Caco-2 (cell line): ENCODE data around the gene KCTD5. TPM values are rescaled to one million over a fixed set of nuclear protein-coding genes. Genes with fewer than 3 reads are reported as not detected.

Source experiments
- BruUV-seq: library from RNA; stranded (reverse); fragments of 400-500 nt; replicated peaks from 2 replicates; lab custom pipeline; 2021; lab: Mats Ljungman, UMichigan
- CTCF ChIA-PET: fragments of 300-600 bp; sonication (Branson Sonifier 250); formaldehyde crosslinking; loops from one replicate; lab custom pipeline; 2022; ENCODE audit warnings: antibody characterized with exemption; lab: Charles Lee
- POLR2A ChIA-PET: fragments of 300-600 bp; sonication (Branson Sonifier 250); formaldehyde crosslinking; loops from one replicate; lab custom pipeline; 2022; ENCODE audit warnings: antibody characterized with exemption; lab: Charles Lee
- DNase-seq, 2 experiments: peaks; one replicate each; pipeline versions ENCODE4 v3.0.0 to v3.0.0-alpha.2; 2020 to 2022
- H3K27me3 ChIP-seq: replicated peaks from 2 replicates; pipeline ENCODE4 v1.6.0; 2011; ENCODE audit warnings: low read length; ENCODE audit not compliant: control insufficient read depth, insufficient read depth
- H3K36me3 ChIP-seq: 2 replicates; pipeline ENCODE4 v1.5.1; 2011; ENCODE audit warnings: low read length; ENCODE audit not compliant: control insufficient read depth, insufficient read depth
- H3K4me1 ChIP-seq: fragments of 250-450 bp; sonication (Bioruptor Pico); 2 replicates; pipeline ENCODE4 v1.5.1; 2020; ENCODE audit warnings: mild to moderate bottlenecking
- H3K4me3 ChIP-seq: 2 replicates; pipeline ENCODE4 v1.5.1; 2011; ENCODE audit warnings: low read depth, mild to moderate bottlenecking, control low read depth, low read length
- H3K9me3 ChIP-seq: fragments of 250-450 bp; sonication (Bioruptor Pico); 2 replicates; pipeline ENCODE4 v1.5.1; 2020; ENCODE audit warnings: mild to moderate bottlenecking, moderate library complexity
- H3K27ac Mint-ChIP-seq: one replicate; pipeline ENCODE4 v1.8.0; 2022; ENCODE audit warnings: mixed read lengths; ENCODE audit not compliant: unreplicated experiment
- H3K27me3 Mint-ChIP-seq: one replicate; pipeline ENCODE4 v1.8.0; 2022; ENCODE audit warnings: mixed read lengths; ENCODE audit not compliant: insufficient read depth, unreplicated experiment
- H3K36me3 Mint-ChIP-seq: one replicate; pipeline ENCODE4 v1.8.0; 2022; ENCODE audit warnings: mild to moderate bottlenecking, mixed read lengths; ENCODE audit not compliant: insufficient read depth, unreplicated experiment
- H3K4me1 Mint-ChIP-seq: one replicate; pipeline ENCODE4 v1.8.0; 2022; ENCODE audit warnings: low read depth, mixed read lengths; ENCODE audit not compliant: unreplicated experiment
- H3K4me3 Mint-ChIP-seq: one replicate; pipeline ENCODE4 v1.8.0; 2022; ENCODE audit warnings: mild to moderate bottlenecking, moderate library complexity, mixed read lengths; ENCODE audit not compliant: unreplicated experiment
- H3K9me3 Mint-ChIP-seq: one replicate; pipeline ENCODE4 v1.8.0; 2022; ENCODE audit warnings: mixed read lengths; ENCODE audit not compliant: unreplicated experiment
- intact Hi-C: fragments of 100-400 bp; cut with micrococcal nuclease; formaldehyde crosslinking; loops from one replicate; pipeline ENCODE4 v1.10.0; 2022; ENCODE audit not compliant: unreplicated experiment
- total RNA-seq: library from RNA; stranded (reverse); gene quantifications from 2 replicates; pipeline ENCODE4 v1.2.3, GENCODE V29; 2022
- TF ChIP-seq, protein P1 (sequence below), 2 experiments: fragments of 200-600 bp in 1 of 2; IDR thresholded peaks; 1 replicate in 1 of 2; 2 replicates in 1 of 2; pipeline versions ENCODE4 v1.5.1 to v1.8.0; 2011 to 2022; ENCODE audit warnings: antibody characterized with exemption in 1 of 2, control low read depth in 1 of 2, inconsistent platforms in 1 of 2, low read depth in 1 of 2, low read length in 1 of 2, mild to moderate bottlenecking in 1 of 2, moderate library complexity in 1 of 2; ENCODE audit not compliant: insufficient read depth in 1 of 2, severe bottlenecking in 1 of 2, unreplicated experiment in 1 of 2

Gene KCTD5
- total RNA-seq, 1 experiment from 2014 or later: 30.4 TPM

DNA sequence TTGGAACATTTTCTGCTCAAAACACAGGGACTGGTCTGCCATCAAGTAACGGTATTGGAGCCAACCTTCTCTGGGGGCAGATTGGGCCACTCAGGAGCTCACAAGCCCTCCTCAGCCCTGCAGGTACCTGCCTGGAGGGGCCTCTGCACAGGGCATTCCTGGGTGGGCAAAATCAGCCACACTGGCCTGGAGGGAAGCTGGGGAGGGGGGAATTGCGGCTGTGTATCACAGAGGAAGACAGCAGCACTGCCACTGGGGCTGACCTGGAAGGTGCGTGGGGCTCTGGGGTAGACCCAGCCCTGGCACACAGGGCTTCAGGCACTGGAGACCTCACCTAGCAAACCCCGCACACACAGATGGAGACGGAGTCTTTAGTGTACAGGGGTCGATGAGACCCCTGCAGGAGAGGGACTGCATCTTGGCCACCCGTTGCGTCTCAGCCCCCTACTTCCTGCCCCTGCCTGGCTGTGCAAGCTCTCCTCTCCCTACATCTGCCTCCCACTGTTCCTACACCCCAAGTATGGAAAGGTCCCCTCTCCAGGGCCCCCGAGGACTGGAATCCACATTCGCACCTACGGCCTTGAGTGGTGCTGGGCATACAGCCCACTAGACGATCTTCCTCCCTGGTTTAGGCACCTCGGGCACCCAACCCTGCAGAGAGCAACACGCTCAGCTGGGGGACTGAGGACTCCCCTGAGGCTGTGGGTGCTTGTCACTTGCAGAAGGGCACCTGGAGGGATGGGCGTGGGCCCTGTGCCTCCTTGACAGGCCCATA, 63.0 kb downstream of the KCTD5 start:
- no peaks in the 10 kb centered on the region for H3K27me3 Mint-ChIP-seq
- H3K4me3 ChIP-seq: no peak overlapping the region
- no peak for DNase-seq
- no TSS peak for BruUV-seq
- H3K4me1 ChIP-seq: no peaks in the 10 kb centered on the region
- no peaks in the 10 kb centered on the region for H3K27me3 ChIP-seq
- CTCF ChIA-PET: interaction anchor here (0.9 kb wide), 1 partner anchor 113 kb away, joined by 4 read pairs; the partner anchor contains the start of gene PRSS22
- POLR2A ChIA-PET: no interaction called here
- no peaks in the 10 kb centered on the region for H3K9me3 Mint-ChIP-seq
- no peaks in the 10 kb centered on the region for H3K9me3 ChIP-seq
- no peak overlapping the region for H3K4me3 Mint-ChIP-seq
- H3K36me3 Mint-ChIP-seq: no peaks in the 10 kb centered on the region
- no peaks in the 10 kb centered on the region for H3K4me1 Mint-ChIP-seq
- no peak overlapping the region for H3K27ac Mint-ChIP-seq
- intact Hi-C loops: no loop called here
- TF ChIP-seq, protein P1, sequence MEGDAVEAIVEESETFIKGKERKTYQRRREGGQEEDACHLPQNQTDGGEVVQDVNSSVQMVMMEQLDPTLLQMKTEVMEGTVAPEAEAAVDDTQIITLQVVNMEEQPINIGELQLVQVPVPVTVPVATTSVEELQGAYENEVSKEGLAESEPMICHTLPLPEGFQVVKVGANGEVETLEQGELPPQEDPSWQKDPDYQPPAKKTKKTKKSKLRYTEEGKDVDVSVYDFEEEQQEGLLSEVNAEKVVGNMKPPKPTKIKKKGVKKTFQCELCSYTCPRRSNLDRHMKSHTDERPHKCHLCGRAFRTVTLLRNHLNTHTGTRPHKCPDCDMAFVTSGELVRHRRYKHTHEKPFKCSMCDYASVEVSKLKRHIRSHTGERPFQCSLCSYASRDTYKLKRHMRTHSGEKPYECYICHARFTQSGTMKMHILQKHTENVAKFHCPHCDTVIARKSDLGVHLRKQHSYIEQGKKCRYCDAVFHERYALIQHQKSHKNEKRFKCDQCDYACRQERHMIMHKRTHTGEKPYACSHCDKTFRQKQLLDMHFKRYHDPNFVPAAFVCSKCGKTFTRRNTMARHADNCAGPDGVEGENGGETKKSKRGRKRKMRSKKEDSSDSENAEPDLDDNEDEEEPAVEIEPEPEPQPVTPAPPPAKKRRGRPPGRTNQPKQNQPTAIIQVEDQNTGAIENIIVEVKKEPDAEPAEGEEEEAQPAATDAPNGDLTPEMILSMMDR (IDR thresholded peaks at IDR 0.05; ENCODE audit: insufficient read depth in 1 of 2, low read depth in 1 of 2, low read length in 1 of 2, severe bottlenecking in 1 of 2, unreplicated experiment in 1 of 2): no peak
- no peaks in the 10 kb centered on the region; the same call in 1 of the 2 replicates for H3K36me3 ChIP-seq

DNA sequence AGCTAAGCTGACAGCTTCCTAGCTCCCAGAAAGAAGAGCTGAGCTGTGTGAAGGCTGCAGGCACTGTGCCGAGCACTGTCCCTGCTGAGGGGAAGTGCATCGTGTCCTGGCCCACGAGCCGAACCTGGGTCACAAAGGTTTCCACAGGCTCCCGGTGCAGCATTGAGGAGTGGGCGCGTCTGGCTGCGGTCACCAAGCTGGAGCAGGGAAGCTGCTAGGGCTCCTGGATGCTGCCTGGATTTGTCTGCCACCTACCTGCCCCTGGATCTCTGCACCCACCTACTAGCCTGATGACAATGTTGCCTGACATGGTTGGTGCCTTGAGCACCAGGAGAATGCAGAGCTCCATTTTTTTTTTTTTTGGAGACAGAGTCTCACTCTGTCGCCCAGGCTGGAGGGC, 63.6 kb downstream of the KCTD5 start:
- peaks cover 2% of the 10 kb centered on the region for H3K36me3 Mint-ChIP-seq
- no peak overlapping the region for H3K27ac Mint-ChIP-seq
- ChIA-PET CTCF (interaction anchor here (0.9 kb wide), 1 partner anchor 112 kb away, joined by 4 read pairs; the partner anchor contains the start of gene PRSS22), POLR2A (no interaction called here)
- H3K36me3 ChIP-seq: no peaks in the 10 kb centered on the region; the same call in 1 of the 2 replicates
- H3K4me1 ChIP-seq: no peaks in the 10 kb centered on the region
- no peaks in the 10 kb centered on the region for H3K4me1 Mint-ChIP-seq
- H3K27me3 ChIP-seq: no peaks in the 10 kb centered on the region
- TF ChIP-seq, protein P1 (IDR thresholded peaks at IDR 0.05; ENCODE audit: insufficient read depth in 1 of 2, low read depth in 1 of 2, low read length in 1 of 2, severe bottlenecking in 1 of 2, unreplicated experiment in 1 of 2): no peak
- H3K4me3 ChIP-seq: no peak overlapping the region
- H3K9me3 Mint-ChIP-seq: no peaks in the 10 kb centered on the region
- intact Hi-C loops: no loop called here
- BruUV-seq: no TSS peak
- no peak for DNase-seq
- H3K9me3 ChIP-seq: no peaks in the 10 kb centered on the region
- H3K27me3 Mint-ChIP-seq: no peaks in the 10 kb centered on the region
- H3K4me3 Mint-ChIP-seq: no peak overlapping the region

DNA sequence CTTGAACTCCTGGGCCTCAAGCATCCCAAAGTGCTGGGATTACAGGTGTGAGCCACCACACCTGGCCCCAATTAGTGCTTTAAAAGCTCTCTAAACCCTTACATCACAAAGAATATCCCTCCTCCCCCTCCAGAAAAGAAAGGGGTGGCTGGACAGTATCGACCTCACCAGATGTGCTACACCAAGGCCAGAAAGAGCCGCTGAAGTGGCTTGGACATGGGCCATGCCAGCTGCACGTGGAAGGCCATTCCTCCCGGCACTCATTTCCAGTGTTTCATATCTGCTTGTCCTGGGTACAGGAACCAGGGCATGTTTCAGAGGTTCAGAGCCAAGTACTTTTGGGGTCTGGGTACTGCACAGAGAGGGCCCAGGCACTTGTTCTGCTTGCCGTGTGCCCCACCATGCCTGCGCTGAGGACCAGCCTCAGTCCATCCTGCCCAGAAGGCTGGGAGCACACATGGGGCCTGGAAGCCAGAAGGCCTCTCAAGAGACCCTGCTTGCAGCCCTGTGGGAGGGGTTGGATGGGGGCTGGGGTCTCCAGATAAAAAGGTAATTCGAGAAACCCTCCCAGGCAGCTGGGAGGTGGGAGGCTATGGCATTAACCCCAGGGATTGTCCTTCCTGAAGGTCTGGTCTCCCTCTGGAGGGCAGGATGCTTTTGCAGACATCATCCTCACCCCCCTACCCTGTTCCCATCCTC, 66.6 kb downstream of the KCTD5 start:
- Mint-ChIP-seq H3K27ac (no peak overlapping the region), H3K36me3 (peaks cover 30% of the 10 kb centered on the region)
- CTCF ChIA-PET: no interaction called here

More for the DNA sequence above, 66.6 kb downstream of the KCTD5 start:
- H3K27me3 ChIP-seq: no peaks in the 10 kb centered on the region
- DNase-seq: no peak
- TF ChIP-seq, protein P1 (IDR thresholded peaks at IDR 0.05; ENCODE audit: insufficient read depth in 1 of 2, low read depth in 1 of 2, low read length in 1 of 2, severe bottlenecking in 1 of 2, unreplicated experiment in 1 of 2): no peak
- no peaks in the 10 kb centered on the region for H3K9me3 ChIP-seq
- no peaks in the 10 kb centered on the region for H3K4me1 ChIP-seq
- Mint-ChIP-seq H3K4me3 (no peak overlapping the region), H3K27me3 (no peaks in the 10 kb centered on the region), H3K9me3 (no peaks in the 10 kb centered on the region), H3K4me1 (peaks cover under 1% of the 10 kb centered on the region)
- intact Hi-C loops: no loop called here
- POLR2A ChIA-PET: no interaction called here
- no peaks in the 10 kb centered on the region; the same call in 1 of the 2 replicates for H3K36me3 ChIP-seq
- BruUV-seq: no TSS peak
- no peak overlapping the region for H3K4me3 ChIP-seq
